GM12872 (cell line): Measurements from ENCODE around the gene NCDN.

ENCODE experiments used
- CTCF ChIP-seq: IDR thresholded peaks from 3 replicates; pipeline ENCODE4 v1.5.1; 2011; ENCODE audit warnings: low read depth, mild to moderate bottlenecking, low read length, moderate library complexity; ENCODE audit not compliant: insufficient read depth

Gene NCDN

GRCh38 chr1:35530168-35530567, 27.4 kb upstream of the NCDN start:
- TF ChIP-seq CTCF = no peak

DNA sequence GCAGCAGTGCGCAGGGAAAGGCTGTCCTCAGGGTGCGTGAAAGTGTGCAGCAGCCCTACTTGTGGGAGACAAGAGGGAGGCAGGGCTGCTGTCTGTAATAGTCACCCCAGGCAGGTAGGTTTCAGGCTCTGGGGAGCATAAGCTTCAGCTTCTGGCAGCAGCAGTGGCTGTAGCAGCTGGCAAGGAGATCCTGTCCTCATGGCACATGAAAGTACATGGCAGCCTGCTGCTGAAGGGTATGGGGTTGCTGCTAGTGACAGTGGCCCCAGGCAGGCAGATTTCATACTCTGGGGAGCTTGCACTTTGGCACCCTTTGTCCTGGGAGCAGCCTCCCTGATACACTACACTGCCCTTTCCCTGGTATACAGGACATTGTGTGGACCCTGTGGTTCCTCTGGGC, 26.7 kb upstream of the NCDN start:
- no peak for TF ChIP-seq CTCF

- TF ChIP-seq CTCF = no peak
Observed at GRCh38 chr1:35531368-35531767, 26.2 kb upstream of the NCDN start.

DNA sequence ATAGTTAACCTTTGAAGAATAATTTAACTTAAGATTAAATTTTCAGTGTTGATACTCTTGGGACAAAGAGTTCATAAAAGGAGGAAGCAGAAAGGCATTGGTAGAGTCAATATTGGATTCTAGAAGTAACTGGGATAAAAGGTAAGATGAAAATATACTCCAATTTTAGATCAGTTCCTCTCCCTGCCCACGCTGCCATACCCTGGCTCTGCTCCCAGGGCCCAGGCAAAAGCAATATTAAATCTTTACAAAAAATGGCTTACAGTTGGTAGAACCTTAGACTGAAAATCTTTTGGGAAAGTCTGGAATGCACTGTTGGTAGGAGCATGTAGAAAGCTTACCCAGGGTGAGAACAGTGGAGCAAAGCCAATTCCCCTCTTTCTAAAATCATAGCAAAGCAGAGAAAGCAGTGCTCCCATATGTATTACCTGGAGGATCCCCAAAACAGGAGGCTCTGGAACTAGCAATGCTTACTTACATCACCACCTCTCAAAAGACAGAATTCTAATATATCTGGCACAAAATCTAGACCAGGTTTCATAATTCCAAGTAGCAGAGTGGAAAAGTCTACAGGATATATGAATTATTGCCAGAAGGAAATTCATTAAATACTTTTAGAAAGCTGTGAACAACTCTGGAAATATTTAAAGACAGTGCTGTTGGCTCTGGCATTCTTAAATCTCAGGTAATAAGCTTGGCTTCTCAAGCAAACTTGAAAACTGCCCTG, 24.9 kb upstream of the NCDN start:
- TF ChIP-seq CTCF = no peak

DNA sequence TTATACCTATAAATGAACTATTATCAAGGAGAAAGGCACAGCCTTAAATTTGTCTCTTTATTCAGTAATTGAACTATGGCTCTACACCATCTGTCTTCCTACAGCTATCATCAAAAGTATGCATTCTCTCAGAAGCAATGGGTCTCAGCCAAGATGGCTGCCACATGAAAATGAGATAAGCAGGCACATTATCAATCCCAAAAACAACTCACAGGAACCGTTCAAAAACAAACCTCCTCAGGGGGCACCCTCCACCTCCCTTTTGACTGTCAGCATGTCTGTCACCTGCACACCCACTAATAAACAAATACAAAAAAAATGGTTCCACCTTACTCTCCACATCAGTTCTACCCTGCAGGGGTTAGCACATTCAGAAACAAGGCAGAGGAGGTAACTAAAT, 24.0 kb upstream of the NCDN start:
- TF ChIP-seq CTCF = no peak

GRCh38 chr1:35535243-35535642, 22.4 kb upstream of the NCDN start:
- TF ChIP-seq CTCF = no peak

DNA sequence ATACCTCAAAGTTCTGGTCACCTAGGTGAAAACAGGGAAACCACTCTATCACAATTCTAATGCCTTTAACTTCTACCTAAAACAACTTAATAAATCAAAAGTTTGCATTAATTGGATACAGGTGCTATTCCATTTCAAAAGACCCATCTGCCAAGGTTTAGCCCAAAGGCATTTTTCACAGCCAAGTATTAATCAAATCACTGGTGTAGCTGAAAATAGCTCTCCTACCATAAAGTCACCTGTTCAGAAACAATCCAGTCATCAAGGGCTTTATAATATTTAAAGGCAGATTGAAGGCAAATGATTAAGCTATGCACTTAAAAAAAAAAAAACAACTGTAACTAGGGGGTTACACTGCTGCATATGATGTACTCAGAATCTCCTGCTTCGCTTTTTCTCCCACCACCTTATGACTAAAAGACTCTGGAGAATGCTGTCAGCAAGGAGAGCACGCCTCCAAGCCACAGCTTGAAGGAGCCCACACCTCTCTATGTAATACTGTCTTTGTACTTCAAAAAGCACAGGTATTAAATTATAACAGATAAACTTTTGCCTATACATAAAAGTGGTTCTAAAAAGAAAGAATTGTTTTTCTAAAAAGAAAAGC, 20.9 kb upstream of the NCDN start:
- TF ChIP-seq CTCF = no peak

GRCh38 chr1:35537806-35538205, 19.8 kb upstream of the NCDN start:
- TF ChIP-seq CTCF = no peak
